NB4 (cell line): ENCODE results near the gene SLC9C2.

Experiments
- MYC ChIP-seq: IDR thresholded peaks from 2 replicates; pipeline ENCODE4 v1.6.1; 2011; ENCODE audit warnings: low read depth, low read length
- POLR2A ChIP-seq: IDR thresholded peaks from 2 replicates; pipeline ENCODE4 v1.6.1; 2011; ENCODE audit warnings: mild to moderate bottlenecking; ENCODE audit not compliant: insufficient read length; ENCODE audit errors: extremely low read depth
- TF ChIP-seq, protein P1 (sequence below): IDR thresholded peaks from one replicate; pipeline ENCODE4 v1.5.1; 2012; ENCODE audit warnings: low read depth, low read length
- TF ChIP-seq, protein P2 (sequence below): IDR thresholded peaks from 2 replicates; pipeline ENCODE4 v1.6.1; 2011; ENCODE audit warnings: low read depth, low read length

DNA sequence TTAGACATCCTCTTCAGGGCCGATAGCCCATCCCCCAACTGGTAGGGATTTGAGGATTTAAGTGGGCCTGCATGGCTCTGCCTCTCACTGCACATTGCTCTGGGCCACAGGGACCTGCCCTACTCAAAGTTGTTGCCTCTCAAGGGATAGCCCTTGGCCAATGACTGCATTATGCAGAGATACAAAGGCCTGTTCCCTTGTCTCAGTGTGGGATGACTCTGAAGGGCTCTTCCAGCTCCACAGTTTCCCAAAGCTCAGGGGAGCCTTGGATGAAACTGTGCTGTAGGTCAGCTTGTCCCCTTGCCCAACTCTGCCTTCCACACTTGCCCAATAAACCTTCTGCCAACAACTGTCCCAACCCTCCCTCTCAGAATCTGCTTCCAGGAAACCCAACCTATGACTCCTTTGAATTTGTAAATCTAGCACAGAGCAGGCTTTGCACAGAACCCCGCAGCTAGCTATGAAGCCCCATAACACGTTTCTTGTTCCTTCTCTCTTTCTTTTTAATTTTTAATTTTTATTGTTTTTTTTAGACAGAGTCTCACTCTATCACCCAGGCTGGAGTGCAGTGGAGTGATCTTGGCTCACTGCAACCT is 42.5 kb downstream of the SLC9C2 start:
- TF ChIP-seq POLR2A (no peak), MYC (no peak)
- TF ChIP-seq, protein P1, sequence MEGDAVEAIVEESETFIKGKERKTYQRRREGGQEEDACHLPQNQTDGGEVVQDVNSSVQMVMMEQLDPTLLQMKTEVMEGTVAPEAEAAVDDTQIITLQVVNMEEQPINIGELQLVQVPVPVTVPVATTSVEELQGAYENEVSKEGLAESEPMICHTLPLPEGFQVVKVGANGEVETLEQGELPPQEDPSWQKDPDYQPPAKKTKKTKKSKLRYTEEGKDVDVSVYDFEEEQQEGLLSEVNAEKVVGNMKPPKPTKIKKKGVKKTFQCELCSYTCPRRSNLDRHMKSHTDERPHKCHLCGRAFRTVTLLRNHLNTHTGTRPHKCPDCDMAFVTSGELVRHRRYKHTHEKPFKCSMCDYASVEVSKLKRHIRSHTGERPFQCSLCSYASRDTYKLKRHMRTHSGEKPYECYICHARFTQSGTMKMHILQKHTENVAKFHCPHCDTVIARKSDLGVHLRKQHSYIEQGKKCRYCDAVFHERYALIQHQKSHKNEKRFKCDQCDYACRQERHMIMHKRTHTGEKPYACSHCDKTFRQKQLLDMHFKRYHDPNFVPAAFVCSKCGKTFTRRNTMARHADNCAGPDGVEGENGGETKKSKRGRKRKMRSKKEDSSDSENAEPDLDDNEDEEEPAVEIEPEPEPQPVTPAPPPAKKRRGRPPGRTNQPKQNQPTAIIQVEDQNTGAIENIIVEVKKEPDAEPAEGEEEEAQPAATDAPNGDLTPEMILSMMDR, result no peak
- TF ChIP-seq, protein P2, sequence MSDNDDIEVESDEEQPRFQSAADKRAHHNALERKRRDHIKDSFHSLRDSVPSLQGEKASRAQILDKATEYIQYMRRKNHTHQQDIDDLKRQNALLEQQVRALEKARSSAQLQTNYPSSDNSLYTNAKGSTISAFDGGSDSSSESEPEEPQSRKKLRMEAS, result no peak
